Activated CD8-positive, alpha-beta T cell treated with anti-CD3 and anti-CD28 coated beads, Interleukin-2, amount 10 ng/mL, durations not matched to agents 7 days and 5 days (primary cell): ENCODE data around the gene CPSF4. TPM values are rescaled to one million over a fixed set of nuclear protein-coding genes. Genes with fewer than 3 reads are reported as not detected.
"Not testable (repeated sequence)": the region's sequence is repeated elsewhere in the genome, so short reads cannot be mapped to it uniquely, and the experiment has no call there.

Experiments
- ATAC-seq: fragments of 150-1000 bp; cut with Tn5 transposase; one replicate; pipeline ENCODE4 v1.10.0; 2021; ENCODE audit warnings: moderate library complexity
- CTCF ChIA-PET: fragments of 350-600 bp; sonication (Branson Sonifier 250); formaldehyde crosslinking; loops from one replicate; lab custom pipeline; 2021; ENCODE audit warnings: antibody characterized with exemption; lab: Charles Lee
- POLR2A ChIA-PET: fragments of 350-600 bp; sonication (Branson Sonifier 250); formaldehyde crosslinking; loops from one replicate; lab custom pipeline; 2021; ENCODE audit warnings: antibody characterized with exemption; lab: Charles Lee
- DNase-seq: peaks from one replicate; pipeline ENCODE4 v3.0.0-alpha.2; 2020
- H3K27ac Mint-ChIP-seq: one replicate; pipeline ENCODE4 v1.8.0; 2021; ENCODE audit warnings: mild to moderate bottlenecking, mixed read lengths
- H3K27me3 Mint-ChIP-seq: one replicate; pipeline ENCODE4 v1.8.0; 2021; ENCODE audit warnings: low read depth, mixed read lengths
- H3K36me3 Mint-ChIP-seq: one replicate; pipeline ENCODE4 v1.8.0; 2021; ENCODE audit warnings: low read depth, mixed read lengths
- H3K4me1 Mint-ChIP-seq: one replicate; pipeline ENCODE4 v1.8.0; 2021; ENCODE audit warnings: low read depth, mixed read lengths
- H3K4me3 Mint-ChIP-seq: one replicate; pipeline ENCODE4 v1.8.0; 2021; ENCODE audit warnings: mild to moderate bottlenecking, mixed read lengths
- H3K9me3 Mint-ChIP-seq: one replicate; pipeline ENCODE4 v1.8.0; 2022; ENCODE audit warnings: mixed read lengths; ENCODE audit not compliant: insufficient read depth
- total RNA-seq, 2 experiments: library from RNA; stranded (reverse); gene quantifications; one replicate each; pipeline ENCODE4 v1.2.3, GENCODE V29; 2021

Gene CPSF4
- total RNA-seq, 2 experiments from 2014 or later: 64.0 to 65.8 TPM

DNA sequence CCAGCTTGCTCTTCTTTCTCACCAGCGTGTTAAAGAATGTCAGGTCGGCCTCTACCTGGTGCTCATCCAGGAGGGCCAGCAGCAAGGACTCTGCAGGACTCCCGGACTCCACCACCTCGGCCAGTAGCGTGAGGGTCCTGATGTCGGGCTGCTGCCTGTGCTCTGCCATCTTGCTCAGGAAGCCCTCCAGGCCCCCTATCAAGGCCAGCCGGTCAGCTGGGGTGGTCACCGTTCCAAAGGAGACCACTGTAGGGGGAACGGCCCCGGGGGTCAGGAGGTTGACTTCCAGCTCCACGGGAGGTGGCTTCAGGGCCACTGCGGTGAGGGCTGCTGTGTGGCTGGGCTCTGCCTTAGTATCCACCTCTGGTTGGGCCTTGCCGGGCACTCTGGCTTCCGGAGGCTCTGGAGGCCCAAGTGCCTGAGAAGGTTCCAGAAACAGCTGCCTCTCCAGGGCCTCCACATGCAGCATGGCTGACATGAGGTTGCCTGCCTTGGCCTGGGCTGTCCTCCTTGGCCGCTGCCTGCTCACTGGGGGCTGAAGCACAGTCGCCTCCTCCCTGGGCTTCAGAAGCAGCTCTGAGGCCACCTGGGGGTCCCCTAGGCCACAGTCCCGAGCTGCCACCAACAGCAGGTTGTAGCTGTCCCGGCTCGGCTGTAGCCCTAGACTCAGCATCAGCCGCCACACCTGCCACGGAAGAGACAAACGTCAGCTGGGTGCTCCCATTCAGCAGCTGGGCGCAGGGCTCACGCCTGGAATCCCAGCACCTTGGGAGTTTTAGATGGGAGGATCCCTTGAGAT lies 13.6 kb upstream of the CPSF4 start:
- no peak overlapping the region for H3K27ac Mint-ChIP-seq
- peaks cover 8% of the 10 kb centered on the region for H3K4me1 Mint-ChIP-seq
- no peak for ATAC-seq
- H3K4me3 Mint-ChIP-seq: no peak overlapping the region
- ChIA-PET CTCF (no interaction called here), POLR2A (interaction anchor here (0.6 to 0.9 kb wide), 3 partner anchors 13 to 580 kb away, joined by 3 read pairs; no protein-coding TSS in a partner anchor)
- H3K36me3 Mint-ChIP-seq: peaks cover 31% of the 10 kb centered on the region
- no peaks in the 10 kb centered on the region for H3K9me3 Mint-ChIP-seq
- H3K27me3 Mint-ChIP-seq: no peaks in the 10 kb centered on the region
- no peak for DNase-seq

DNA sequence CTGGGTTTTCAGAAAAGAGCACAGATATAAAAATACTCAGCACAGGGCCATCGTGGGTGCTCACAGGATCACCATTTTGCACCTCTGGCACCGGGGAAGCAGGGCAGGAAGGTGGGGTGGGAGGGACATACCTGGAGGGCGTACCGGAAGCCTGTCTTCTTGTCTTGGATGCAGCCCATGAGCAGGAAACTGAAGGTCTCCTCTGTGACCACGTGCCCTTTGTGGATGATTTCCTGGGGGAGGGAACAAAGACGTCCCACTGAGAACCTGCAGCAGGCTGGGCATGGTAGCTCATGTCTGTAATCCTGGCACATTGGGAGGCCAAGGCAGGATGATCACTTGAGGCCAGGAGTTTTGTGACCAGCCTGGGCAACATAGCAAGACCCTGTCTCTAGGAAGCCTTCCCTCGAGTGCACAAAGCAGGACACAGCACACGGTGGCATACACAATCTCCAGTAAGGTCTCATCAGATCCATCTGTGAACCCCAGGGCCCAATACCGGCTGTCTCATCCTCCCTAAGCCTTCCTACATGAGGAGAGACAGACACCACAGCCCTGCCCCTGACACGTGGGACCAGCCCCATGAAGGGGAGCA lies 9.7 kb upstream of the CPSF4 start:
- Mint-ChIP-seq H3K27me3 (no peaks in the 10 kb centered on the region), H3K27ac (peak overlapping the region; percentile 79), H3K9me3 (no peaks in the 10 kb centered on the region), H3K4me1 (peaks cover 8% of the 10 kb centered on the region), H3K4me3 (no peak overlapping the region), H3K36me3 (peaks cover 32% of the 10 kb centered on the region)
- ChIA-PET CTCF (interaction anchor here (1.1 kb wide), 1 partner anchor 13 kb away, joined by 4 read pairs; no protein-coding TSS in a partner anchor), POLR2A (no interaction called here)
- DNase-seq: peak; percentile 57
- ATAC-seq: peak; percentile 66

DNA sequence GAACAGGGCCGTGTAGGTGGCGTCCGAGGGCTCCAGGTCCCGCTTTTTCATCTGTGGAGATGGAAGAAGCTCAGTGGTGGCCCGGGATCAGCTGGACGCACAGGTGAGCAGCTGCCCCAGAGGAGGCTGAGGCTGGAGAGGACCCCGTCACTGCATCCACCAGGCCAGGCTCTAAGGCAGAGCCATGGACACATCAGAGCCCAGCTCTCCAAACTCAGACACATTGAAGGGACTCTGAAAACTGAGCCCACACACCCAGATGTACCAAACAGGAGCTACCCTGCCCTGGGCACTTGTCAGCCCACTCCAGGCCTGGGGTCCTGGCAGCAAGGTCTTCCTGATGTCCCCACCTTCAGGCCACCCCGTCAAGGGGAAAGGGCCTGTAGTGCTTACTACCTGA lies 9.0 kb upstream of the CPSF4 start:
- no peaks in the 10 kb centered on the region for H3K9me3 Mint-ChIP-seq
- CTCF ChIA-PET: interaction anchor here (1.1 kb wide), 1 partner anchor 14 kb away, joined by 4 read pairs; no protein-coding TSS in a partner anchor
- H3K27ac Mint-ChIP-seq: no peak overlapping the region
- peaks cover 37% of the 10 kb centered on the region for H3K36me3 Mint-ChIP-seq
- ATAC-seq: no peak
- POLR2A ChIA-PET: interaction anchor here (0.6 kb wide), 1 partner anchor 51 kb away, joined by 3 read pairs; no protein-coding TSS in a partner anchor
- H3K27me3 Mint-ChIP-seq: no peaks in the 10 kb centered on the region
- peaks cover 8% of the 10 kb centered on the region for H3K4me1 Mint-ChIP-seq
- DNase-seq: no peak
- H3K4me3 Mint-ChIP-seq: no peak overlapping the region

DNA sequence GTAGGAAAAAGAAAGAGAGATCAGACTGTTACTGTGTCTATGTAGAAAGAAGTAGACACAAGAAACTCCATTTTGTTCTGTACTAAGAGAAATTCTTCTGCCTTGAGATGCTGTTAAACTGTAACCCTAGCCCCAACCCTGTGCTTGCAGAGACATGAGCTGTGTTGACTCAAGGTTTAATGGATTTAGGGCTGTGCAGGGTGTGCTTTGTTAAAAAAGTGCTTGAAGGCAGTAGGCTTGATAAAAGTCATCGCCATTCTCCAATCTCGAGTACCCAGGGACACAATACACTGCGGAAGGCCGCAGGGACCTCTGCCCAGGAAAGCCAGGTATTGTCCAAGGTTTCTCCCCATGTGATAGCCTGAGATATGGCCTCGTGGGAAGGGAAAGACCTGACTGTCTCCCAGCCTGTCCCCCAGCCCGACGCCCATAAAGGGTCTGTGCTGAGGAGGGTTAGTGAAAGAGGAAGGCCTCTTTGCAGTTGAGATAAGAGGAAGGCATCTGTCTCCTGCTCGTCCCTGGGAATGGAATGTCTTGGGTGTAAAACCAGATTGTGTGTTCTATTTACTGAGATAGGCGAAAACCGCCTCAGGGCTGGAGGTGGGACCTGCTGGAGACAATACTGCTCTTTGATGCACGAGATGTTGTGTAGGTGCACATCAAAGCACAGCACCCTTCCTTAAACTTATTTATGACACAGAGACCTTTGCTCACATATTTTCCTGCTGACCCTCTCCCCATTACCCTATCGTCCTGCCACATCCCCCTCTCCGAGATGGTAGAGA lies 6.8 kb upstream of the CPSF4 start:
- ATAC-seq, CTCF ChIA-PET, H3K27ac Mint-ChIP-seq: not testable (repeated sequence)

DNA sequence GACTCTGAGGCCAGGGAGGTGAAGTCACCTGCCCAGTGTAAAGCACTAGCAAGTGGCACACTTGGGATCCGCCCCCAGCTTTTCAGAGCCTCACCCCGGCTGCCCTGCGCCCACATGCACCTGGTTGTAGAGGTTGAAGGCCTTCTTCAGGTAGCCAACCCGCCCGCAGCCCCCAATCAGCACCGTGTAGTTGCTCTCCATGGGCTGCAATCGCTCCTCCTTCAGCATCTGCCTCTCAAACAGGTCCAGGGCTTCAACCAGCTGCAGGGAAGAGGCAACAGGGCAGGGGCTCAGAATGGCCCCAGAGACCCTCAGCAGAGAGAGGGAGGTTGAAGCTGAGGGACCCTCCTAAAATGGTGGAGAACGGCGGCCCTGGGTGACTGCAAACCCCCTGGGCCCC lies 5.6 kb upstream of the CPSF4 start:
- Mint-ChIP-seq H3K27me3 (no peaks in the 10 kb centered on the region), H3K27ac (no peak overlapping the region), H3K4me1 (peaks cover 21% of the 10 kb centered on the region), H3K9me3 (no peaks in the 10 kb centered on the region), H3K4me3 (no peak overlapping the region), H3K36me3 (peaks cover 32% of the 10 kb centered on the region)
- POLR2A ChIA-PET: interaction anchor here (0.7 kb wide), 1 partner anchor 11 kb away, joined by 3 read pairs; no protein-coding TSS in a partner anchor
- no peak for ATAC-seq
- CTCF ChIA-PET: no interaction called here
- DNase-seq: no peak

More for the DNA sequence above, 6.8 kb upstream of the CPSF4 start:
- peaks cover 12% of the 10 kb centered on the region for H3K4me1 Mint-ChIP-seq
- not testable (repeated sequence) for H3K27me3 Mint-ChIP-seq, H3K9me3 Mint-ChIP-seq, DNase-seq, H3K4me3 Mint-ChIP-seq
- peaks cover 36% of the 10 kb centered on the region for H3K36me3 Mint-ChIP-seq
- POLR2A ChIA-PET: interaction anchor here (0.6 kb wide), 1 partner anchor 31 kb away, joined by 3 read pairs; no protein-coding TSS in a partner anchor

DNA sequence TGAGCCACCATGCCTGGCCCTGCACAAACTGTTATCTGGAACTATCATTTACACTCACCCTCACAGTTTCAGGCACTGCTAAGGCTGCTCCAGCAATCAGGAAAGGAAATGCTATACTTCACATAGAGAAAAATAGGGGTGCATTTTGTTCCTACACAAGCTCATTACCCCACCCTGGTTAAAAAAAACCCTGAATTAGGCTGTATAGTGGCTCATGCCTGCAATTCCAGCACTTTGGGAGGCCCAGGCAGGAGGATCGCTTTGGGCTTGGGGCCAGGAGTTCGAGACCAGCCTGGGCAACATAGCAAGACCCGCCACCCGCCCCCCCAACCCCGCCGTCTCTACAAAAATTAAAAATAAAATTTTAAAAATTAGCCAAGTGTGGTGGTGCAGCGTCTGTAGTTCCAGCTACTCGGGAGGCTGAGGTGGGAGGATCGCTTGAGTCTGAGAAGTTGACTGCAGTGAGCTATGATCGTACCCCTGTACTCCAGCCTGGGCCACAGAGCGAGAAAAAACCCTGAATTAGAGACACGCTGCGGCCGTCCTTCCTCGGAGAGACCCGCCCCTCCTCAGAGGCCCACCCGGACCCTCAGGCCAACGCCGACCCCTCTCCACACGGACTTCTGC lies 684 bp upstream of the CPSF4 start:
- no peak for DNase-seq
- H3K36me3 Mint-ChIP-seq: peaks cover 32% of the 10 kb centered on the region
- POLR2A ChIA-PET: interaction anchor here (0.8 to 1.7 kb wide), 4 partner anchors 20 to 476 kb away, joined by 3 to 12 read pairs (median 4); partner anchors contain the start of genes BUD31 and PDAP1

DNA sequence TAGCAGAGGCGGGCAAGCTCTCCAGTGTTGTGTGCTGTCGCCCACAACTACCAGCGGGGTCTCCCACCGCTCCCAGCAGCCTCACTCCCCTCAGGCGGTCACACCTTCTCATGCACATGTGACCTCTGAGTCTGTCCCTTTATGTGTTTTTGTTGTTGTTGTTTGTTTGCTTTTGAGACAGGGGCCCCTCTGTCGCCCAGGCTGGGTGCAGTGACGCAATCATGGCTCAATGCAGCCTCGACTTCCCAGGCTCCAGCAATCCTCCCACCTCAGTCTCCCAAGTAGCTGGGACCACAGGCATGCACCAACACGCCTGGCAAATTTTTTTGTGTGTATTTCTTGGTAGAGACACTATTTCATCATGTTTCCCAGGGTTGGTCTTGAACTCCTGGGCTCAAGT lies 1.5 kb downstream of the CPSF4 start:
- ChIA-PET POLR2A (no interaction called here), CTCF (interaction anchor here (1.3 kb wide), 1 partner anchor 8 kb away, joined by 4 read pairs; no protein-coding TSS in a partner anchor)
- ATAC-seq: no peak
- H3K9me3 Mint-ChIP-seq: no peaks in the 10 kb centered on the region
- no peak overlapping the region for H3K27ac Mint-ChIP-seq
- peaks cover 32% of the 10 kb centered on the region for H3K36me3 Mint-ChIP-seq
- peak overlapping the region; percentile 98 for H3K4me3 Mint-ChIP-seq
- no peak for DNase-seq
- H3K27me3 Mint-ChIP-seq: no peaks in the 10 kb centered on the region
- H3K4me1 Mint-ChIP-seq: peaks cover 30% of the 10 kb centered on the region

More for the DNA sequence above, 684 bp upstream of the CPSF4 start:
- no peaks in the 10 kb centered on the region for H3K9me3 Mint-ChIP-seq
- peak overlapping the region; percentile 98 for H3K4me3 Mint-ChIP-seq
- ATAC-seq: peak; percentile 14
- no peaks in the 10 kb centered on the region for H3K27me3 Mint-ChIP-seq
- peak overlapping the region; percentile 96 for H3K27ac Mint-ChIP-seq
- CTCF ChIA-PET: interaction anchor here (1.3 kb wide), 1 partner anchor 12 kb away, joined by 3 read pairs; no protein-coding TSS in a partner anchor
- peaks cover 30% of the 10 kb centered on the region for H3K4me1 Mint-ChIP-seq

DNA sequence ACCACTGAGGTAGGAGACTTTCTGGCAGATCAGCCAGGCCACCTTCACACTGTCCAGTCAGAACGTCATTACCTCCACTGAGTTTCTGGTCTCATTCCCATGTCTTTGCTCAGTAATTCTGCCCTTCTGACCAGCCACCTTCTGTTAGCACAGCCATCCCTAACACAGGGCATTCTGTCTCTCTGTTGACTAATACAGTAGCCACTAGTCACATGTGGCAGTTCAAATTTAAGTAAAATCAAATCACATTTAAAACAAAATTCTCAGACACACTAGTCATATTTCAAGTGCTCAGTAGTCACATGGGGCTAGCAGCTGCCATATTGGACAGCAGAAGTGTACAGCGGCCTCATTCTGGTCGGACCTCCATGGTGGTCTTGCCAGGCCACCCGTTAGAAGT lies 7.4 kb downstream of the CPSF4 start:
- Mint-ChIP-seq H3K4me3 (no peak overlapping the region), H3K4me1 (peaks cover 3% of the 10 kb centered on the region), H3K27ac (no peak overlapping the region), H3K36me3 (peaks cover 58% of the 10 kb centered on the region), H3K27me3 (no peaks in the 10 kb centered on the region), H3K9me3 (no peaks in the 10 kb centered on the region)
- ChIA-PET CTCF (no interaction called here), POLR2A (interaction anchor here (0.6 to 0.7 kb wide), 2 partner anchors 23 to 496 kb away, joined by 3 read pairs; no protein-coding TSS in a partner anchor)
- ATAC-seq (no peak), DNase-seq (no peak)

DNA sequence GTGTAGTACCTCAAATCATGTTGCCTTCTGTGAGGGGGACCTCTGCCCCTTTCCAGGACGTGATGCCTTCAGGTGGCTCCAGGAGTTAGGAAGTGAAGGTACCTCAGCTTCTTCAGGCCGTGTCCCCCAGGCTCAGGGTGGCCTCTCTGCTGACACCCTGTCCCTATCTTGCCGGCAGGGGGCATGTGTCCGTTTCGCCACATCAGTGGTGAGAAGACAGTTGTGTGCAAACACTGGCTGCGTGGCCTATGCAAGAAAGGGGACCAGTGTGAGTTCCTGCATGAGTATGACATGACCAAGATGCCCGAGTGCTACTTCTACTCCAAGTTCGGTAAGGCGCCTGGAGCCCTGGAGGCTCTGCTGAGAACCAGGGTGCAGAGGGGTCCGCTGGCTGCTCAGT lies 9.2 kb downstream of the CPSF4 start:
- peaks cover 60% of the 10 kb centered on the region for H3K36me3 Mint-ChIP-seq
- H3K9me3 Mint-ChIP-seq: no peaks in the 10 kb centered on the region
- no peak overlapping the region for H3K4me3 Mint-ChIP-seq
- no peak overlapping the region for H3K27ac Mint-ChIP-seq
- H3K4me1 Mint-ChIP-seq: no peaks in the 10 kb centered on the region
- no peaks in the 10 kb centered on the region for H3K27me3 Mint-ChIP-seq
- DNase-seq (no peak), ATAC-seq (no peak)
- ChIA-PET POLR2A (no interaction called here), CTCF (interaction anchor here (1.3 kb wide), 1 partner anchor 8 kb away, joined by 4 read pairs; no protein-coding TSS in a partner anchor)

DNA sequence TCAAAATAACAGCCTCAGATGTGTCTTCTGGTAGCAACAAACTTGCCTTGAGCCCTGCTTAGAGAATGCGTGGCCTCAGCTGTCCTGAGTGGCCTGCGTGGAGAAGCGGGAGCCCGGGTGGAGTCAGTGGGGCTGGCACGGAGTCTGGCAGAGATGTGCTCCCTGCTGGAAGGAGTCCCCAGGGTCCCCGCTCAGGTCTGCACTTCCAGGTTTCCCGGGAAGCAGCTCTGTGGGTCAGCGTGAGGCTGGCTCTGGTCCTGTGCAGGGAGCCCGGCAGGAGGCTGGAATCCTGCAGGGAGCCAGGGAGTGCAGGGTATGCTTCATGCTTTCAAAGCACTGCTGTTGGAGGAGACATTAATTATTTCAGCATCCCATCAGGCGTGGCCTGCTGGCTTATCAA lies 10.1 kb downstream of the CPSF4 start:
- Mint-ChIP-seq H3K4me3 (no peak overlapping the region), H3K4me1 (no peaks in the 10 kb centered on the region), H3K9me3 (no peaks in the 10 kb centered on the region), H3K27ac (no peak overlapping the region), H3K36me3 (peaks cover 61% of the 10 kb centered on the region), H3K27me3 (no peaks in the 10 kb centered on the region)
- no peak for ATAC-seq
- ChIA-PET CTCF (interaction anchor here (1.3 to 1.4 kb wide), 2 partner anchors 9 to 10 kb away, joined by 3 to 4 read pairs; partner anchors contain the start of genes CPSF4 and PTCD1), POLR2A (no interaction called here)
- DNase-seq: no peak

DNA sequence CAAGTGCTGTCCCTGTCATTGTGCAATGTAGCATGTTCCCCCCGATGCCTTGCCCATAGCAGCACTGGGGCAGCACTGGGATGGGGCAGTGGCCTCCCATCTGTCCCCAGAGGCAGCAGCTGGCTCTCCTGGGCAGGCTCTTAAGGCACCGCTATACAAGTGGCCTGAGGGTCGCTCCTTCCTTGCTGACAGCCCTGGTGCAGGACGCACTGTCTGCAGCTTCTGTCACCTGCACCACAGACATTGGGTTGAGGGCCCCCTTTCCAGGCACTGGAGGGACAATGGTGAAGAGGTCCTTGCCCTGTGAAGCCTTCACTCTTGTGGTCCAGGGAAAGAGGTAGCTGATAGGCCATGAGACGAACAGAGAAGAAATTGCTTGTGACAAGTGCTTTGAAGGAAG lies 10.6 kb downstream of the CPSF4 start:
- Mint-ChIP-seq H3K4me1 (no peaks in the 10 kb centered on the region), H3K36me3 (peaks cover 62% of the 10 kb centered on the region), H3K27me3 (no peaks in the 10 kb centered on the region), H3K27ac (peak overlapping the region; percentile 39), H3K9me3 (no peaks in the 10 kb centered on the region), H3K4me3 (no peak overlapping the region)
- no peak for DNase-seq
- ChIA-PET POLR2A (no interaction called here), CTCF (interaction anchor here (1.4 kb wide), 1 partner anchor 11 kb away, joined by 3 read pairs; the partner anchor contains the start of genes CPSF4 and PTCD1)
- no peak for ATAC-seq
